ENCODE data around the gene IGF2R. TPM values are rescaled to one million over a fixed set of nuclear protein-coding genes. Genes with fewer than 3 reads are reported as not detected.
"Not testable (repeated sequence)": the region's sequence is repeated elsewhere in the genome, so short reads cannot be mapped to it uniquely, and the experiment has no call there.

The IGF2R gene
- total and polyA plus RNA-seq, 2 experiments from 2014 or later: 8.1 to 30.9 TPM

- no peak overlapping the region for H3K27ac ChIP-seq
- no peak overlapping the region for H2AFZ ChIP-seq
- H3K79me2 ChIP-seq (ENCODE audit: insufficient read depth): no peaks in the 10 kb centered on the region
- H3K4me3 ChIP-seq: no peak overlapping the region
- WGBS, 2 experiments (ENCODE audit: low coverage in 1 of 2, low lambda C conversion rate in 2 of 2, missing lambda C conversion rate in 2 of 2): 93 to 94% methylated on average over 44 to 46 of the region's 47 CpGs
- H3K9me2 ChIP-seq (ENCODE audit: insufficient read depth): no peaks in the 10 kb centered on the region
- TF ChIP-seq EZH2phosphoT487 (IDR thresholded peaks at IDR 0.05; ENCODE audit: insufficient read depth, low read depth) (no peak), EZH2 (IDR thresholded peaks at IDR 0.05; ENCODE audit: insufficient read depth, poor library complexity, severe bottlenecking) (no peak)
- H3K9ac ChIP-seq: no peak overlapping the region
- no peak for DNase-seq
- no peak overlapping the region for H3K4me2 ChIP-seq (ENCODE audit: unreplicated experiment)
- H3K9me3 ChIP-seq (ENCODE audit: low read depth): no peaks in the 10 kb centered on the region
- no peaks in the 10 kb centered on the region for H3K36me3 ChIP-seq (ENCODE audit: low read depth)
- in situ Hi-C loops (cut with MboI): no loop called here
- H3F3A ChIP-seq (ENCODE audit: insufficient read depth): no peaks in the 10 kb centered on the region
- peaks cover 5% of the 10 kb centered on the region; the same call in 1 of the 2 replicates for H3K4me1 ChIP-seq (ENCODE audit: insufficient read depth)
- no peaks in the 10 kb centered on the region for H3K27me3 ChIP-seq (replicated peaks; ENCODE audit: insufficient read depth)
- H4K20me1 ChIP-seq (ENCODE audit: insufficient read depth): no peaks in the 10 kb centered on the region
Observed at GRCh38 chr6:160133441-160134336, 164.8 kb downstream of the IGF2R start.

- in situ Hi-C loops (cut with MboI); DNase-seq; H2AFZ ChIP-seq; H3K27ac ChIP-seq; H3K36me3 ChIP-seq (ENCODE audit: low read depth); H3K9me2 ChIP-seq (ENCODE audit: insufficient read depth); H3K4me2 ChIP-seq (ENCODE audit: unreplicated experiment); H3K4me3 ChIP-seq; H4K20me1 ChIP-seq (ENCODE audit: insufficient read depth); H3K79me2 ChIP-seq (ENCODE audit: insufficient read depth); H3K27me3 ChIP-seq (replicated peaks; ENCODE audit: insufficient read depth); H3K9me3 ChIP-seq (ENCODE audit: low read depth); H3K9ac ChIP-seq; H3F3A ChIP-seq (ENCODE audit: insufficient read depth): not testable (repeated sequence)
- H3K4me1 ChIP-seq (ENCODE audit: insufficient read depth): peaks cover 11% of the 10 kb centered on the region; the same call in 1 of the 2 replicates
- WGBS, 2 experiments (ENCODE audit: low coverage in 1 of 2, low lambda C conversion rate in 2 of 2, missing lambda C conversion rate in 2 of 2): 92% methylated on average over 19 to 20 of the region's 20 CpGs
Observed at GRCh38 chr6:160134337-160134751, 165.5 kb downstream of the IGF2R start.

- 87 to 92% methylated on average over 6 of the region's 6 CpGs for WGBS, 2 experiments (ENCODE audit: low coverage in 1 of 2, low lambda C conversion rate in 2 of 2, missing lambda C conversion rate in 2 of 2)
- no peak overlapping the region for H3K9ac ChIP-seq
Observed at GRCh38 chr6:160134779-160135547, 166.1 kb downstream of the IGF2R start.

GRCh38 chr6:160135907-160136655, 167.2 kb downstream of the IGF2R start:
- in situ Hi-C loops (cut with MboI): no loop called here
- Histone ChIP-seq H3K27ac (no peak overlapping the region), H3K36me3 (ENCODE audit: low read depth) (no peaks in the 10 kb centered on the region), H3K9me2 (ENCODE audit: insufficient read depth) (no peaks in the 10 kb centered on the region), H2AFZ (no peak overlapping the region), H3K4me2 (ENCODE audit: unreplicated experiment) (no peak overlapping the region), H3K9me3 (ENCODE audit: low read depth) (no peaks in the 10 kb centered on the region), H3F3A (ENCODE audit: insufficient read depth) (peaks cover 2% of the 10 kb centered on the region; the same call in 1 of the 2 replicates), H3K4me3 (no peak overlapping the region), H3K4me1 (ENCODE audit: insufficient read depth) (peaks cover 11% of the 10 kb centered on the region; the same call in 1 of the 2 replicates), H3K9ac (no peak overlapping the region), H3K27me3 (replicated peaks; ENCODE audit: insufficient read depth) (no peaks in the 10 kb centered on the region), H4K20me1 (ENCODE audit: insufficient read depth) (no peaks in the 10 kb centered on the region), H3K79me2 (ENCODE audit: insufficient read depth) (no peaks in the 10 kb centered on the region)
- 81 to 83% methylated on average over 21 of the region's 21 CpGs for WGBS, 2 experiments (ENCODE audit: low coverage in 1 of 2, low lambda C conversion rate in 2 of 2, missing lambda C conversion rate in 2 of 2)
- TF ChIP-seq EZH2 (IDR thresholded peaks at IDR 0.05; ENCODE audit: insufficient read depth, poor library complexity, severe bottlenecking): no peak
- TF ChIP-seq EZH2phosphoT487 (IDR thresholded peaks at IDR 0.05; ENCODE audit: insufficient read depth, low read depth): no peak
- DNase-seq: no peak

More at GRCh38 chr6:160134779-160135547, 166.1 kb downstream of the IGF2R start:
- Histone ChIP-seq H3K27me3 (replicated peaks; ENCODE audit: insufficient read depth) (no peaks in the 10 kb centered on the region), H3F3A (ENCODE audit: insufficient read depth) (no peaks in the 10 kb centered on the region), H3K9me2 (ENCODE audit: insufficient read depth) (no peaks in the 10 kb centered on the region), H3K4me3 (no peak overlapping the region), H3K4me1 (ENCODE audit: insufficient read depth) (peaks cover 11% of the 10 kb centered on the region; the same call in 1 of the 2 replicates), H4K20me1 (ENCODE audit: insufficient read depth) (no peaks in the 10 kb centered on the region), H3K27ac (no peak overlapping the region), H3K79me2 (ENCODE audit: insufficient read depth) (no peaks in the 10 kb centered on the region), H3K36me3 (ENCODE audit: low read depth) (no peaks in the 10 kb centered on the region), H2AFZ (no peak overlapping the region), H3K4me2 (ENCODE audit: unreplicated experiment) (no peak overlapping the region), H3K9me3 (ENCODE audit: low read depth) (no peaks in the 10 kb centered on the region)
- DNase-seq: no peak
- TF ChIP-seq EZH2 (IDR thresholded peaks at IDR 0.05; ENCODE audit: insufficient read depth, poor library complexity, severe bottlenecking): no peak
- no peak for TF ChIP-seq EZH2phosphoT487 (IDR thresholded peaks at IDR 0.05; ENCODE audit: insufficient read depth, low read depth)
- in situ Hi-C loops (cut with MboI): no loop called here
